ENCODE measurements around the gene ADAT3. TPM values are rescaled to one million over a fixed set of nuclear protein-coding genes. Genes with fewer than 3 reads are reported as not detected.

The ADAT3 gene
- total RNA-seq, 1 donor from 2014 or later: 6.8 TPM

- Mint-ChIP-seq H3K27ac (ENCODE audit: unreplicated experiment) (no peak overlapping the region), H3K4me1 (ENCODE audit: unreplicated experiment) (peaks cover 6% of the 10 kb centered on the region), H3K27me3 (ENCODE audit: unreplicated experiment) (no peaks in the 10 kb centered on the region), H3K36me3 (ENCODE audit: unreplicated experiment) (peaks cover 9% of the 10 kb centered on the region), H3K4me3 (ENCODE audit: unreplicated experiment) (no peak overlapping the region), H3K9me3 (ENCODE audit: unreplicated experiment) (no peaks in the 10 kb centered on the region)
- no peak for TF ChIP-seq CTCF (IDR thresholded peaks at IDR 0.05)
- no peak for DNase-seq (ENCODE audit: extremely low spot score, unreplicated experiment)
Observed at GRCh38 chr19:1914826-1915341, 9.7 kb downstream of the ADAT3 start.

GRCh38 chr19:1917146-1917545 is 11.9 kb downstream of the ADAT3 start:
- H3K4me1 Mint-ChIP-seq (ENCODE audit: unreplicated experiment): peaks cover 1% of the 10 kb centered on the region
- no peaks in the 10 kb centered on the region for H3K27me3 Mint-ChIP-seq (ENCODE audit: unreplicated experiment)
- no peak for TF ChIP-seq CTCF (IDR thresholded peaks at IDR 0.05)
- H3K36me3 Mint-ChIP-seq (ENCODE audit: unreplicated experiment): peaks cover 15% of the 10 kb centered on the region
- H3K9me3 Mint-ChIP-seq (ENCODE audit: unreplicated experiment): no peaks in the 10 kb centered on the region
- H3K4me3 Mint-ChIP-seq (ENCODE audit: unreplicated experiment): no peak overlapping the region
- DNase-seq (ENCODE audit: extremely low spot score, unreplicated experiment): no peak
- no peak overlapping the region for H3K27ac Mint-ChIP-seq (ENCODE audit: unreplicated experiment)

- Mint-ChIP-seq H3K4me3 (ENCODE audit: unreplicated experiment) (no peak overlapping the region), H3K27ac (ENCODE audit: unreplicated experiment) (no peak overlapping the region), H3K4me1 (ENCODE audit: unreplicated experiment) (peaks cover 1% of the 10 kb centered on the region), H3K9me3 (ENCODE audit: unreplicated experiment) (no peaks in the 10 kb centered on the region), H3K36me3 (ENCODE audit: unreplicated experiment) (peaks cover 20% of the 10 kb centered on the region), H3K27me3 (ENCODE audit: unreplicated experiment) (no peaks in the 10 kb centered on the region)
- no peak for DNase-seq (ENCODE audit: extremely low spot score, unreplicated experiment)
- no peak for TF ChIP-seq CTCF (IDR thresholded peaks at IDR 0.05)
Observed at GRCh38 chr19:1917926-1918325, 12.7 kb downstream of the ADAT3 start.

GRCh38 chr19:1918975-1919374 is 13.8 kb downstream of the ADAT3 start:
- H3K4me3 Mint-ChIP-seq (ENCODE audit: unreplicated experiment): no peak overlapping the region
- no peak for TF ChIP-seq CTCF (IDR thresholded peaks at IDR 0.05)
- H3K4me1 Mint-ChIP-seq (ENCODE audit: unreplicated experiment): no peaks in the 10 kb centered on the region
- no peak for DNase-seq (ENCODE audit: extremely low spot score, unreplicated experiment)
- H3K27ac Mint-ChIP-seq (ENCODE audit: unreplicated experiment): no peak overlapping the region
- H3K27me3 Mint-ChIP-seq (ENCODE audit: unreplicated experiment): no peaks in the 10 kb centered on the region
- no peaks in the 10 kb centered on the region for H3K9me3 Mint-ChIP-seq (ENCODE audit: unreplicated experiment)
- peaks cover 20% of the 10 kb centered on the region for H3K36me3 Mint-ChIP-seq (ENCODE audit: unreplicated experiment)

GRCh38 chr19:1920644-1921043 is 15.4 kb downstream of the ADAT3 start:
- H3K27me3 Mint-ChIP-seq (ENCODE audit: unreplicated experiment): no peaks in the 10 kb centered on the region
- no peak overlapping the region for H3K27ac Mint-ChIP-seq (ENCODE audit: unreplicated experiment)
- no peak overlapping the region for H3K4me3 Mint-ChIP-seq (ENCODE audit: unreplicated experiment)
- no peaks in the 10 kb centered on the region for H3K4me1 Mint-ChIP-seq (ENCODE audit: unreplicated experiment)
- no peak for DNase-seq (ENCODE audit: extremely low spot score, unreplicated experiment)
- no peak for TF ChIP-seq CTCF (IDR thresholded peaks at IDR 0.05)
- peaks cover 23% of the 10 kb centered on the region for H3K36me3 Mint-ChIP-seq (ENCODE audit: unreplicated experiment)
- H3K9me3 Mint-ChIP-seq (ENCODE audit: unreplicated experiment): no peaks in the 10 kb centered on the region
